KG1 (cell line): ENCODE results near the gene AUTS2.

Source experiments
- DNase-seq: peaks from one replicate; lab custom pipeline; 2025; lab: John Stamatoyannopoulos, UW

AUTS2 gene

DNA sequence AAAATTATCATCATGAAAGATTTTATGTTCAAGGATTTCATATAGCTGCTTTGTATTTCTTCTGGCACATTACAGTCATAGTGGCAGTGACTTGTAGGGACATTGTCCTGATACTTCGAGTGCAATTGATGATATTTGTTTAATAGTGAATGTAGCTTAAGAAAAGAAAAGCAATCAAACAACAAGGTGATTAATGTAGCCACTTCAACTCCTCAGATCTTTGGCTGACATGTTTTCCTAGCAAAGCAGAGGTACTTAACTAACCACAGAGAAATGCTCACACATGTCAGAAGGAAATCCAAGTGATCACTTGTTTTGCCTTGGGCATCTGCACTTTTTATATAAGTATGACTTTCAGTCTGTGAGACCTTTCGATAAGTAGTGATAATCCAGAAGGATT lies 470.3 kb downstream of the AUTS2 start:
- DNase-seq, result no peak

DNA sequence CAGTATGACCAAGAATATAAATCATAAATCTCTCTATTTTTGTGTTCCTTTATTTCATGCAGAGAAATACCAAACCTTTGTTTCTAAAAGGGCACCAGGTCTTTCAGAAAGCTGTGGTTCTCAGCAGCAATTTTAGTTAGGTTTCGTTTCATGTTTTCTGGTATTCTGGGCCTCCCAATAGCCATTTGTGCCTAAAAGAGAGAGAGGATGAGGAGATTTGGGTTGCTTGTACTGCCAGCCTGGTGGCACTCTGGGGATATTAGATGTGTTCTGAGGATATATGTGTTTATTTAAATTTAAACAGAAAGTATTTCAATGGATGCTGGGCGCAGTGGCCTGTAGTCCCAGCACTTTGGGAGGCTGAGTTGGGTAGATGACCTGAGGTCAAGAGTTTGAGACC lies 471.7 kb downstream of the AUTS2 start:
- DNase-seq, result no peak

DNA sequence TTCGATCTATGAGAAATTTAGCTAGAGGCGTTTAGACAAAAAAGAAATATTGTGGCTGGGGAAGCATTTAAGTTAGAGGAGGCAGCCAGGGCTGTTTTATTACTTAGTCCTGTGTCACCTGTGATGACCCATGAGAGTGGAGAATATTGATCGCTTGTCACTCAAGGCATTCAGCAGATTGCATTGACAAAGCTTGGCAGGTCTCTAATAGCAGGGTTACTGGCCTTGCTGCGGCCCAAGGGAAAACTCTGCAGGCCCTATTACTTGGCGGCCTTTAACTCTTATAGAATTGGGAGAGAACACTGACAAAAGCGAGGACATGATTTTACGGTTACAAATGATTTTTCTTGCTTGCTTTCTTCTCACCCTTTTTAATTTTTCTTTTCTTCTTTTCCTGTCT lies 473.5 kb downstream of the AUTS2 start:
- no peak for DNase-seq

DNA sequence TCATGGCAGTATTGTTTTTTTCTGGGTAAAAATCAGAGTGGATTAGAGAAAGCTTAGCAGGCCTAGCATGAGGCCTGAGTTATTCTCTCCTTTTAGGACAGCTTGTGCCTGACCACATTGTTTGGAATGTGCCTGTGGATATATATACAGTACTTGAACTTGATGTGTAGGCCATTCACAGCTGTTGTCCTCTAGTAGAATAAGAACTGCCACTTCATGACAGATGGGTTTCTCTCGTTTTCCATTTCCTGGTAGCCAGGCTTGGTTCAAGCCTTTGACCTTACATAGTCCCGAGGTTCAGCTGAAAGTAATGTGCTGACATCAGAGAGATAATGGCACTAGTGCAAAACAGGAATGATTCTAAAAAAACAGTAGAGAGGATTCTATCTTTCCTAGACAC lies 473.9 kb downstream of the AUTS2 start:
- DNase-seq, result no peak

DNA sequence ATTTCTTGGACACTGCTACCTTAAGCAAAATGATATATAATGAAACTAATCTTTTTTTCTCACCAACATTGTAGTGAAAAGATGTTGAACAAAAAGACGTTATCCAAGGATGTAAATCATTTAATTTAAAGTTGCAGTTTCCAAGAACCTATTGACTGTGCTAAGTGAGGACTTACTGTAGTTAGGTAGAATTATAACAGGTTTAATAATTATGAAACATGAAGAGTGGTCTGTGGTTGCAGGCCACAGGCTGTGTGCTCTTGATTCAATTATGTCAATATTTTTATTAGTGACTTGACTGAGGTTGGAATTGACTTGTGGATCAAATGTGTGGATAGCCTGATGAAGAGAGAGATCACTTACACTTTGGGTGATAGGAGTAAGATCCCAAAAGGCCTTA lies 478.1 kb downstream of the AUTS2 start:
- DNase-seq, result no peak

DNA sequence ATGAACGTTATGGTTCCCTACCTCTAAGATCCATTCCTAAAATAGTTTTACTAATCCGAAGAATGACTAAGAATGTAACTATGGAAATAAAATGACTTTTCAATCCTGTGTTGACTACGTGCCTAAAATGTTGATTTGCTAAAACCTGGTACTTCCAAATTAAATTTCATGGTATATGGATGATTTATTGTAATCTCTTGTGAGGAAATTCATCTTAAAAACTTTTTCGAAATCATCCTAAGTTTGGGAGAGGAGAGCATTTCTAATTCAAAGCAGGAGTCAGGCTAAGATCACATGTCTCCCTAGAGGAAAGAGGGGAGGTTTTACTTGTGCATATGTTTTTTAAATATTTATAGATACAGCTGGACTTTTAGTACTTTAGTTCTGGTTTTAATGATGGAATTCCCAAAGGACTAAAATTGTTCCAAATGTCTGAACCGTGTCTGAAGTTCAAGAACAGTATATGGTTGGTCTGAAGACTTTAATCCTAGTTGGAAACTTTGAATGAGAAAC lies 483.9 kb downstream of the AUTS2 start:
- no peak for DNase-seq

DNA sequence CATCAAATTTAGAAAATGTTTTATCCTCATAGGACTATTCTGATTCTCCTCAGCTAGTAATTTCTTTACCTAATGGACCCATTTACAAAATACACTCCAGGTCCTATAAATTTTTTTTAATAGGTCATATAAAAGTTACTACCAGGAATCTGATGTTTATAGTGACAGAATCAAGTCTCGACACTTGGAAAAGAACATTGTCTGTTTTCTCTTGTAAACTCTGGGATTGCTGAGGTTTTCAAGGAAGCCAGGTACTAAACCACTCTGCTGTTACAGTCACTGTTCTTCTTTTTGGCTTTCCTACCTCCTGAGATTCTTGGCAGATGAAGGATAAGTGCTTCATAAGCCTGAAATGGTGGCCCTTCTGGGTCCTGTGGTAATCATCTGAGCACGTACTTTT lies 493.1 kb downstream of the AUTS2 start:
- DNase-seq, result no peak

DNA sequence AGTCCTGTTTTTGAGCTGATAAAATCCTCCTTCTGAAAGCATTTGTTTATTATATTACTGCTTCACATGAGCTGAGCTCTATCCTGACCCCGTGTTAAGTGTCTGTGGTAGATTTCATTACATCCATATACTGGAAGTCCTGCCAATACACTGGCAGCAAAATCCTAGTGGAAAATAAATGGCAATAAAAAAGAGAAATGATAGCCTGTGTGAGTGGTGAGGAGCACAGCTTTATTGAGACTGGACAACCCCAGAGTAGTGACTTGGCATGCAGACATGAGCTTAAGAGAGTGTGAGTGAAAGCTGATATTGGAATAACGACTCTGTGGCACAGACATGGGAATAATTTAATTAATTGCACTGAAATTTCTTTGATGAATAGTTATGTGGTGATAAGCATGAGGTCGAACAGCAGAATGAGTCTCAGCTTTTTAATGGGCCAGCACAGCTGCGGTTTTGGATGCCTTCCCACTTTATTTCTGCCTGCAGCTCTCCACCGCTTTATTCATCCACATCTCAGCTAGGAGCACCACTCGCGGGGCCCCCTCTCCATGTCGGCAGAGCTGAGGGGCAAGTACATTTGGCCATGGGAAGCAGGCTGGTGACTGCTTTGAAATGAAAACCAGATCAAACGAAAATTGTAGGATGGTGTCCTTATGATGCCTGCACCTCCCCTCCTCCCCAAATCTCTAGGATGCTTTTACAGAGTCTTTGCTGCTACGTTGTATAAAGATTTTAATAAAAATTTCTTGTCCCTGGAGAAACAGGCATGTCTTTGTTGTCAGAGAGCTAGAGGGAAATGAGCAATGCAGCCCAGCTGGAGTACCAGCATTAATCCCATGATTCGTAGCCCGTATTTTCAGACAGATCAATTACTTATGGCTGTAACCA lies 494.3 kb downstream of the AUTS2 start:
- DNase-seq, result no peak

DNA sequence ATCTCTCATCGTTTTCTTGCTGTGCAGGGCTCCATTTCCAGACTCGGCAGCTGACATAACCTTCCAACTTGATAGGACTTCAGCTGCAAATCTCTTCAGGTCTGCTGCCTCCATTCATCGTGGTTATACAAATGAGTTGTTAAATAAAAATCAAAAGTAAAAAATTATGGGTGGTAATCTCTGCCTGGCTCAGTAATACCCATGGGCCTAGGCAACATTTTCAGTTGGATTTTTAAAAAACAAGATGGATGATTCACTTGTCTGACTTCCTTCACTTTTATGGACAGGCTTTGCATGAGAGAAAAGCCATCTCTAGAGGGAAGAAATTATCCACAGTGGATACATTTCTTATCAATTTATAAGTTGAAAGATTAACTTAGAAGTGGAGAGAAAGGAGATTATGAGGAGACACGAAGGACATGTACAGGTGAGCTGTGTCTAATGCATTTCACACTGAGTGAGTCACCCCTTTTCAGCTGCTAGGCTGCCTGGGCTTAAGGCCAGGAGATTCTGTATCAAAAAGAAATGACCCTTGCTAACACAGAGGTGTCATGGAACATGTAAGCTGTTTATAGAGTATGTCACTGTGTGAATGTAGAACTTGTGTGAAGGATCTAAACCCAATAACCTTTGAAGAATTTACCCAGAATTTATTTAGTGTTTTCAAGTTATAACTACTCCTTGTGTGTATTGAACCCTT lies 495.1 kb downstream of the AUTS2 start:
- no peak for DNase-seq

DNA sequence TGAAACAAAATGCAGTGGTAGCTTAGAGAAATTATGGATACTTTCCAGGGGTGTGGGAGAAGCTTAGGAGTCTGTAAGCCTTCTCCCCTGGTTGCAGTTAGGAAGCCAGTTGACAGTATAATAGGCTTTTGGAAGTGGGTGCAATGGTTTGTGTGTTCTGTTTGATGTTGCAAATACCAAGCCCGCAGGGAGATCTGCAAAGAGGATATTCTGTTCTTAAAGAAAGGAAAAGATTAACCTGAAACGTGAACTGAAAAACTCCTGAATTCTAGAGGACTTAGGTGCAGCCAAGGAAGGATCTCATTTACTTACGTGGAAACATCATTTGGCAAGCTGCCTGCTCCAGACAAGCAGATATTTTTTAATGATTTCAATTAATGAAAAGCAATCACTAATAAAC lies 496.6 kb downstream of the AUTS2 start:
- DNase-seq, result no peak

DNA sequence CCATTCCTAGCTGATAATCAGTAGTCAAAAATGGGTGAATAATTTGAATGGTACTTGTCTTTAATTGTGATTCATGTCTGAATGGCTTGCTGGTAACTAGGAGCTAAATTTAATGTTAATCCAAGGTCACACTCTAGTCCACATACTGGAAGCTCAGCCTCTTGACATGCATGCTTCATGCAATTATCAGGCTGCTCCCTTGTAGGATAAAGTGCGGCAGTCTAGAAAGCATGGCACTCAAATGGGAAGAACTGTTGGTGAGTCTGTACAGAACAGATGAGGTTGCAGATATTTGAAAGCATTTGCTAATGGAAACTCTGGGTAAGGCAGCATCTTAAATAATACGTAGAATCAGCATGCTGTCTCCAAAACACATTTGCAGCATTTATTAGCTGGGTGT lies 499.4 kb downstream of the AUTS2 start:
- no peak for DNase-seq

DNA sequence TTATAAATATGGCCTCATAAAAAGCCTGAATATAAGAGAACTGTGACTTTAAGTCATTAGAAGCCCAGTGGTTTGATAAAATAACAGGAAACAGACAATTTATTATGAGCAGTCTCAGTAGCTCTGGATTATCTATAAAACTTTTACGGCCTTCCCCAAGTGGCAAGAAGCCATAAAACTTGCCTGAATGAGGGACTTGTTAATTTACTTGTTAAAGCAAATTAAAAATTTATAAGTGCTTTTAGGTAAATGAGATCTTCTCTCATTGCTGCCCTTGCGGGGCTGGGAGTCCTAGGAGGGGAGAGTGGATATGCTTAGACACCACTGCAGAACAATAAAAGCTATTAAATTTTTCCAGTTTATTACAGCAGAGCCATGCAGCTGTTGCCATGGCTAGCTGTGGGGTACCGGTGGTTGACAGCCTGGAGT lies 499.9 kb downstream of the AUTS2 start:
- no peak for DNase-seq

DNA sequence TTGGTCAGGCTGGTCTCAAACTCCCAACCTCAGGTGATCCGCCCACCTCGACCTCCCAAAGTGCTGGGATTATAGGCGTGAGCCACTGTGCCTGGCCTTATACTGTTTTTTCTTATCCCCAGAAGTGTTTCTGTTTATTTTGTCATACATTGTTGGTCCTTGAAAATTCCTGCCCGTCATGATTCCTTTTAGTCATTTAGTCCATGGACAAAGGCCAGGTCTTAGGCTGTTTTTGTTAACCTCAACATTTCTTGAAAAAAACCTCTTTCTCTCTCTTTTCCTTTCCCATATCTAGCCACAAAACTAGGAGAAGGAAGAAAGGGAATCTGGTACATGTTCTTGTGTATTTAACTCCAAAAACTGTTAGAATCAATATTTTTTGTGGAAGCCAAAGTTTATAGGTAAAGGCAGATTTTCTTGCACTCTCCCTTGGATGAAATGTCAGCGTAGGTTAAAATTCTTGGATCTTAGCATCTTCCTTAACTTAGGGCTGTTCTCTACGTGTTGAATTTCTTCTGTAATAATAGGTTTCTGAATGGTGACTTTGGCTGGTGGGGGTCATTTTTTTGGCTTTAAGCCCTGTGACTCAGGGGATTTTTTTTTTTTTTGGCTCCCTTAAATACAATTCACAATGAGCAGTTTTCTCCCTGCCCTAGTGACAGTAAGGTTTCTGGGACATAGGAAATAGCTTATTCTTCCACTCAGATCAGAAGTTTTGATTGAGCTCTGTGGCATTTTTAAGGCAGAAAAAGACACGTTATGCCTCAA lies 500.8 kb downstream of the AUTS2 start:
- DNase-seq, result no peak

DNA sequence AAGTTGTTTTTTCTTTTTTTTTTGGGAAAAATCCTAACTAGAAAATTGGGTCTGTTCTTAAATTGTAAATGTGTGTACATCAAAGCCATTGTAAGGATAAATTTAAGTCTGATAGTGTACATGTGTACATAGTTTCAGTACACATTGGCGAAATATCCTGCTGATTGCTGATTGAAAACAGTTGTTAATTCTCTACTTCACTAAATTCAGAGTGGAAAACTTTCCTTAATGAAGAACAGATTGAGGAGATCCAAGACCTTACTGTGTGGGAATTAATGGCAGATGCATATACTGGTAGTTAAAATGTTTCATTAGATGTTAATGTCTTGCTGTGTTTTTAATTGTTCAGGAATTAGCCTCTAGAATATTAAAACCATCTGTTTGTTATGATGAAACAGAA lies 506.0 kb downstream of the AUTS2 start:
- DNase-seq, result no peak

DNA sequence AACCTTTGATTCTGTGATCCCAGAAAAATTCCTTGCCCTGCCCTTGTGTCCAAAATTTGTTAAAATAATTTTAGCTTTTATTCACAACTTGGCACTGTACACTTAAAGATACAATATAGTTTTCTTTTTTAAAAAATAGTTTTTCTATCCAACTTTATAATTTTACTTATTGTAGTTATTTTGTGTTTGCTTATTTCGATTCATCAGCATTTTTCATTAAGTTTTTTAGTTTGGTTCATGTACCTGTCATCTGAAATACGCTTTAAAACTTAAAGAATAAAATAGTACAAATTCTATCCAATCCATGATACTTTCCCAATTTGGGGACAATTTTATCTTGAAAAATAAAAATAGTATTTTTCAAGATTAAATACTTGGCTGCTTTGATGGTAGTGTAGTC lies 514.8 kb downstream of the AUTS2 start:
- no peak for DNase-seq

DNA sequence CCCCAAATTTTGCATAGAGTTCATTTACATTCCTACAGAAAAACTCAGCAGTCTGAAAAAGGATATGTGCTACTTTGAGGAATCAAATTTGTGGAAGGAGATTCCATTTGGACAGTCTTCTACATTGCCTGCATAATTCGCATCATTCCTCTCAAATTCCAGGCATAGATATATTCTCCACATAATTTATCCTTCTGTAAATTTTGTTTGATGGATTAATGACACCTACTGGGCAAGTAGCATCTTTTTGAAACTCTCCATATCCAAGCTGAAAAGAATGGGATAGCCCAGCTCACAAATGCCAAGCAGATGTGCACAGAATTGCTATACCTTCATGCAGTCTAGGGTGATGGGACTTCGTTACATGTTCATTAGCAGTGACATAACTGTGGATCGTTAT lies 515.3 kb downstream of the AUTS2 start:
- no peak for DNase-seq

DNA sequence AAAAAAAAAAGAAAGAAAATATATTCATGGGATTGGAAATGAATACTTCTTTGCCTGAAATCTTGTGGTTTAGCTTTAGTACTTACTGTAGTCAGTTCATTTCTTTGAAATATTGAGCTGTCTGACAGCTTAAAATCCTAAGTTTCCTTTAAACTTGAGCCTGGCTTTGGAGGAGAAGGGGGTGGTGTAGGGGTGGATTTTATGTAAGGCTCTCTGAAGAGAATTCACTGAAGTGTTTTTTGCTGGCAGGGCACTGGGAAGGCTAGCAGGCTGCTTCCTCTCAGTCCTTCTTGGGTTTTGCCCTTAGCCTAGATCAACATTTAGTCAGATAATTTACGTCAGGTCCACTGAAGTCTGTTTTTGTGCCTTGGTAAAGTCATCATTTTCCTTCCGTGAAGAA lies 516.5 kb downstream of the AUTS2 start:
- DNase-seq, result no peak

DNA sequence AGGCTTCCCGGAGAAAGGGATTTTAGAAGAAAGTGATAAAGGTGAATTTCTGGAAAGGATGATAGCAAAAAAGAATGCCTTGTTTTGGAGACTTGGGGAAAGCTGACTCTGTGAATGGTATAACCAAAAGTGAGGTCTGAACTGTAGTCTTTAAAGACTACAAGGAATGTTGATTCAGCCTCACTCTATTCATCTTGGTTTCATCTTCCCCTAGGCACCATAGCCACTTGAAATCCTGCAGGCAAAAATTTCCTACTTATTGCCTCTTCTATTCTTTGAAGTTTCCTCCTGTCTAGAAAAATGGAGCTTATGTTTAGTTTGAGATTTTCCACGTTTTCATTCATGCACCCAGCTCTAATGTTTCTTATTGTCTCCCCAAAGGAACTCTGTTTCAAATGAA lies 518.0 kb downstream of the AUTS2 start:
- DNase-seq, result no peak

DNA sequence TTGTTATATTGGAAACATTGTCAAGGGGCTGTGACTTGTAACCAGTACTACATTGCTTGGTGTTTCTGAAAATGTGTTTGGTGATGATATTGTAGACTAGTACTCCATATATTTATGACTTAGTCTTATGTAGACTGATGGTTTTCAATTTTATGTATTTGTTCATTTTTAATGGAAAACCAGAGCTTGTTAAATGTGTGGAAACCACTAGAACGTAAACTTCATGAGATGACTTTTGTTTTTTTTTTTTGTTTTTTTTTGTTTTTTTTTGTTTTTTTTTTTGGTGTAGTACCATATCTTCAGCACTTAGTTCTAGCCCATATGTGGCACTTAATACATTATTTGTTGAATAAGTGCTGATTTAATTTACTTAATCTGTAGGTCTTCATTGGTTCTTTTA lies 518.6 kb downstream of the AUTS2 start:
- no peak for DNase-seq

DNA sequence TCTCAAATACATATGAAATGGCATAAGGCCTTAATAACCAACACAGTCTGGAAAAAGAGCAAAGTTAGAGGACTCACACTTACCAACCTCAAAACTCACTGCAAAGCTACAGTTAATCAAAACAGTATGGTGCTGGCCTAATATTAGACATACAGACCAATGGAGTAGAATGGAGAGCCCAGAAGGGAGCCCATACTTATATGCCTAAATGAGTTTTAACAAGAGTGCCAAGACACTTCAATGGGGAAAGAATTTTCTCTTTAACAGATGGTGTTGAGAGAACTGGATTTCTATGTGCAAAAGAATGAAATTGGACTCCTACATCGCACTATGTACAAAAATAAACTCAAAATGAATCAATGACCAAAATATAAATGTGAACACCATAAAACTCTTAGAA lies 522.6 kb downstream of the AUTS2 start:
- no peak for DNase-seq

DNA sequence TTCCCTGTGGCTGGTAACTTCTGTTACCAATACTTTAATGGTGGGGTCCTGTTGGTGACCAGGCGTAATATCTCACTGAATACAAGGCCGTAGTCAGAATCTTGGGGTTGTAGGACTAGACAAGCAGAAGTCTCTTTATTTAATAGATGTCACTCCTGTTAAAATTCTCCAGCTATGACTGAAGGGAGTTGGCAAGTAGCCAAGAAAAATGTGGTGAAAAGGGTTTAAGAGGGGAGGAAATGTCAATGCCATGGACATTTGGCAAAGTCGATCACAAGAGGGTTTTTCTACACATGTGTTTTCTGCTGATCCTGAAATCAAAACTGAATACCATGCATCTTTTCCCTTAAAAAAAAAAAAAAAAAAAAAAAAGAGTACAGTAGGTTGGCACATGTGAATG lies 533.5 kb downstream of the AUTS2 start:
- no peak for DNase-seq

DNA sequence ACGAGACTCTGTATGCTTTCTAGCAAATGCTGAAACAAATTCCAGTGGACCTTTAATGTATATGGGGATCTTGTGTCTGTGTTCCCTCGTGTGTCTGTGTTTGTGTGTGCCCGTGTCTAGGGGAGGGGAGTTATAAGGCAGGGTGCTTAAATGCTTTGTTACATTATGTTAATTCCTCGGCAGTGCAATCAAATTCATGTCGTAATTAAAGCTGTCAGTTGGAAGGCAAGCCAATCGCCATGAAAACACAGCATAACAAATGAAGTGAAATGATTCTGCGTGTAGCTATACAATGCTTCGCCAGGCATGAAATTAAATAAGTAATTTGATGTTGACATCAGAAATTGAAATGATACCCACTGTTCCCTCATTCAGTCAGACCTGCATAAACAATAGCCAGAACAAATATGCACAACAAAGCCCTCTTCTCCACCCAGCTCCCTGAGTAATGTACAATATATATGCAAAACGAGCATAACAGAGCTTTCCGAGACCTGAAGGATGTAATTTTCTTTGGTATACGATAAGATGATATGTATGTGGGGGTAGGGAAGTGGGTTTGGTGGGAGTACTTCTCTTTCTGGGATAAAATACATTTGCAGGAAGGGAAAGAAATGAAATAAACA lies 534.1 kb downstream of the AUTS2 start:
- DNase-seq, result no peak
